ENCODE data around the gene MAN2B2. TPM values are rescaled to one million over a fixed set of nuclear protein-coding genes. Genes with fewer than 3 reads are reported as not detected.

Gene MAN2B2
- total and polyA plus RNA-seq, 8 donors = 12.7 to 22.9 (median 17.1) TPM

DNA sequence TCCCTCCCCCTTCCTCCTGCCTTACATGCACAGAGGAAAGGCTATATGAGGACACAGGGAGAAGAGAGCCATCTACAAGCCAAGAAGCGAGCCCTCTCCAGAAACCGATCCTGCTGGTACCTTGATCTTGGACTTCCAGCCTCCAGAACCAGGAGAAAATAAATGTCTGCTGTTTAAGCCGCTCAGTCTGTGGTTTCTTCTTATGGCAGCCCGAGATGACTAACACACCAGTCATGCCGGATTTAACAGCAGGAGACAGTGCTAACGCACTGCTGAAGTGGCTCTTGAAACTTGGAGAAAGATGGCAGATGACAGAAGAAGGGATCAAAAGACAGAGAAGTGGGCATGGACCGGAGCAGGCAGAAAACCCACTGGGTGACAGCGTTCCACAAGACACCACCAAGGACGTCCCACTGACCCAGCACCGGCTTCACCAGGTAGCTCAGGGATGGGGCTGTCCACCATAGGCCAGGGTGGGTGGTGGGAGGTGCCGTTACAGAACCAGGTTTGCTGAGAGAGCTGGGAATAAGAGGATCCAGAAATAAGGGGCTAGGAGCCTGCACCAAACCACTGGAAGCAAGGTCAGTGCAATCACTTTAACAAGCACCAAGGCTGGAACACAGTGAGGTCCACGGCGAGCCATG lies 6.2 kb upstream of the MAN2B2 start:
- peaks cover 0 to 3% (median 0%) of the 10 kb centered on the region in 4 donors for H3K27me3 ChIP-seq
- H3K36me3 ChIP-seq = no peaks in the 10 kb centered on the region
- no peak for ATAC-seq
- H3K4me1 ChIP-seq = peaks cover 0 to 3% (median 0%) of the 10 kb centered on the region in 3 donors
- intact Hi-C loops (cut with DNase I) = no loop called here
- TF ChIP-seq, protein P1, sequence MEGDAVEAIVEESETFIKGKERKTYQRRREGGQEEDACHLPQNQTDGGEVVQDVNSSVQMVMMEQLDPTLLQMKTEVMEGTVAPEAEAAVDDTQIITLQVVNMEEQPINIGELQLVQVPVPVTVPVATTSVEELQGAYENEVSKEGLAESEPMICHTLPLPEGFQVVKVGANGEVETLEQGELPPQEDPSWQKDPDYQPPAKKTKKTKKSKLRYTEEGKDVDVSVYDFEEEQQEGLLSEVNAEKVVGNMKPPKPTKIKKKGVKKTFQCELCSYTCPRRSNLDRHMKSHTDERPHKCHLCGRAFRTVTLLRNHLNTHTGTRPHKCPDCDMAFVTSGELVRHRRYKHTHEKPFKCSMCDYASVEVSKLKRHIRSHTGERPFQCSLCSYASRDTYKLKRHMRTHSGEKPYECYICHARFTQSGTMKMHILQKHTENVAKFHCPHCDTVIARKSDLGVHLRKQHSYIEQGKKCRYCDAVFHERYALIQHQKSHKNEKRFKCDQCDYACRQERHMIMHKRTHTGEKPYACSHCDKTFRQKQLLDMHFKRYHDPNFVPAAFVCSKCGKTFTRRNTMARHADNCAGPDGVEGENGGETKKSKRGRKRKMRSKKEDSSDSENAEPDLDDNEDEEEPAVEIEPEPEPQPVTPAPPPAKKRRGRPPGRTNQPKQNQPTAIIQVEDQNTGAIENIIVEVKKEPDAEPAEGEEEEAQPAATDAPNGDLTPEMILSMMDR (IDR thresholded peaks at IDR 0.05) = no peak
- FAIRE-seq = no peak
- no peak overlapping the region for H3K4me3 ChIP-seq
- peak in 1 of 6 donors; percentile 15 for DNase-seq
- 71 to 75% methylated on average over 13 of the region's 13 CpGs for WGBS, 2 donors
- no peak overlapping the region for H3K27ac ChIP-seq
- no peaks in the 10 kb centered on the region for H3K9me3 ChIP-seq

DNA sequence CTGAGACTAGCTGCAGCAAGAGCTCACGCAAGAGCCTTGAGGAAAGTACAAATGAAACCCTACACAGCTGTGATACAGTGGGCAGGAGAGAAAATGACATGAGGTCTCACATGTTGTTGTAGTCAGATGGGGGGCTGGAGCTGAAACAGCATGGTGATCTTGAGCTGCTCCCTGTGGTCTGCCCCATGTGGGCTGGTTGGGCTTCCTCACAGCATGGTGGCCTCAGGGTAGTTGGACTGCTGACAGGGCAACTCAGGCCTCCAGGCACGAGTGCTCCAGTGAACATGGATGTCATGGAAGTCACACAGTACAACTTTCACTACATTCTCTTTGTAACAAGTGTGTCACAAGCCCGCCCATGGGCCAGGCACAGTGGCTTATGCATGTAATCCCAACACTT lies 3.4 kb upstream of the MAN2B2 start:
- no peaks in the 10 kb centered on the region for H3K36me3 ChIP-seq
- no peak overlapping the region for H3K27ac ChIP-seq
- peaks cover 3 to 16% (median 12%) of the 10 kb centered on the region in 3 donors for H3K4me1 ChIP-seq
- no peaks in the 10 kb centered on the region for H3K9me3 ChIP-seq
- no peak for FAIRE-seq
- no peaks in the 10 kb centered on the region for H3K27me3 ChIP-seq
- ATAC-seq = no peak
- TF ChIP-seq, protein P1 (IDR thresholded peaks at IDR 0.05) = no peak
- intact Hi-C loops (cut with DNase I) = no loop called here
- 82 to 92% methylated on average over 3 of the region's 3 CpGs for WGBS, 2 donors
- DNase-seq = no peak
- no peak overlapping the region for H3K4me3 ChIP-seq

DNA sequence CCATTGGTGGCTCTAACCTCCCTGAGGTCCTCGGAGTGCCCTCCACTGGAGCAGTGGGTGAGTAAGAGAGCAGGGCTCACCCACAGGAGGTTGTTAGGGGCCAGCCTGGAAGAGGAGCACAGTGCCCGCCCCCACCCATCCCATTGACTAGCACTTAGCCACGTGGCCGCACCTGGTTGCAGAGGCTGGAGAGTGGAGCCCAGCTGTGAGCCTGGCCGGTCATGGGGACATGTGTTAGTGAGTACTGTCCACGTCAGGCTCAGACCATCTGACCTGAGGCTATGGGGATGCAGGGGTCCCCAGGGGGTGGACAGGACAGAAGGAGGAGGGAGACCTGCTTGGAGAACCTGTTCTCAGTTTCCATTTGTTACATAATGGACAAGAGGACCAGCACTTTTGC lies 1.4 kb upstream of the MAN2B2 start:
- peak in 1 of 6 donors; percentile 35 for DNase-seq
- TF ChIP-seq, protein P1 (IDR thresholded peaks at IDR 0.05) = no peak
- WGBS, 2 donors = 58 to 64% methylated on average over 6 of the region's 6 CpGs

DNA sequence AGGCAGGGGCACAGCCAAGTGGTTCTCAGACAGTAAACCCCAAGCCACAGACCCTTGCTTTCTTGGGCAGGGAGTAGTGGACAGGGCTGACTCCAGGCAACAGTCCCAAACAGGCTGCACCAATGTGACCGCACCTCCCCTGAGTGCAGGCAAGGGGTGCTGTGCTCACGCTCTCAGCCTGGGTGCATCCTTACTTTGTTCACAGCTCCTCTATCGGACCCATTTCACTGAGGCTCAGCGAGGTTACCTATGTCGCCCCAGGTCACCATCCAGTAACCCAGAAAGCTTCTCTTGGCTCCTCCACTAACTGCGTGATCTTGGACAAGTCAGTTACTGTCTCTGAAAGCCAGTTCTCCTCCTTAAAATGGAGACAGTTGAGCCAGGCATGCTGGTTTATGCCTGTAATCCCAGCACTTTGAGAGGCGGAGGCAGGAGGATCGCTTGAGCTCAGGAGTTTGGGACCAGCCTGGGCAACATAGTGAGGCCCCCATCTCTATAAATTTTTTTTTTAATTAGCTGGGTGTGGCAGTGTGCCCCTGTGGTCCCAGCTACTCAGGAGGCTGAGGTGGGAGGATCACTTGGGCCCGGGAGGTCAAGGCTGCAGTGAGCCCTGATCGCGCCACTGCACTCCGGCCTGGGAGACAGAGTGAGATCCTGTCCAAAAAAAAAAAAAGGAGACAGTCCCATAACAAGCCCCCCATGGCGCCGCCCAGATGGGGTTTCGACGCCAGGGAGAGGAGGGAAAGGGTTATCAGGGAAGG lies 823 bp upstream of the MAN2B2 start:
- FAIRE-seq (no peak), DNase-seq (peak in 1 of 6 donors; percentile 50), ATAC-seq (no peak)
- Histone ChIP-seq H3K27ac (no peak overlapping the region), H3K9me3 (no peaks in the 10 kb centered on the region), H3K27me3 (no peaks in the 10 kb centered on the region), H3K4me3 (peak overlapping the region; percentile 73 to 98 (median 94)), H3K36me3 (peaks cover 0 to 4% (median 0%) of the 10 kb centered on the region in 3 donors), H3K4me1 (peaks cover 6 to 17% (median 12%) of the 10 kb centered on the region in 3 donors)
- TF ChIP-seq, protein P1 (IDR thresholded peaks at IDR 0.05) = no peak
- intact Hi-C loops (cut with DNase I) = no loop called here
- WGBS, 2 donors = 44 to 47% methylated on average over 16 of the region's 16 CpGs

More for the DNA sequence above, 1.4 kb upstream of the MAN2B2 start:
- no peaks in the 10 kb centered on the region for H3K27me3 ChIP-seq
- H3K36me3 ChIP-seq = peaks cover 0 to 2% (median 0%) of the 10 kb centered on the region in 3 donors
- no peaks in the 10 kb centered on the region for H3K9me3 ChIP-seq
- ATAC-seq (no peak), FAIRE-seq (no peak)
- H3K4me1 ChIP-seq = peaks cover 6 to 17% (median 12%) of the 10 kb centered on the region in 3 donors
- no peak overlapping the region for H3K4me3 ChIP-seq
- H3K27ac ChIP-seq = no peak overlapping the region
- intact Hi-C loops (cut with DNase I) = no loop called here
